ENCODE data around the gene CAND2. TPM values are rescaled to one million over a fixed set of nuclear protein-coding genes. Genes with fewer than 3 reads are reported as not detected.

CAND2 gene
- polyA plus RNA-seq, 1 of the 3 experiments (the other 2 are of a cell fraction) = 1.5 TPM

DNA sequence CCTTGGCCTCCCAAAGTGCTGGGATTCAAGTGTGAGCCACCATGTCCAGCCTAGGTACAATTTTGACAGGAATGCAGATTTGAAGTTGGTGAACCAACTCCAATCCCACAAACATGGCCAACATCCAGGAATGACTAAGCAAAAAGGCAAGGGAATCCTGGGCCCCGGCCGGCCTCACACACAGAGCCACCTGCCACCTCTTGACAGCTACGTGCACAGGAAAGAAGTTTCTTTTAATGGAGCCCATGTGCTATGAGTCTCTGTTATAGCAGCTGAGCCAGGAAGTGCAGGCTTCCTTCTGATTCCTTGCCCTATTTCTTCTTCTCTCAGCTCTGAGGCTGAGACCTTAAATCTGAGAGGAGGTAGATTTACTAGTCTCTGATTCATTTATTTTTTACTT lies 46.3 kb upstream of the CAND2 start (continued):
- TF ChIP-seq, protein P1, sequence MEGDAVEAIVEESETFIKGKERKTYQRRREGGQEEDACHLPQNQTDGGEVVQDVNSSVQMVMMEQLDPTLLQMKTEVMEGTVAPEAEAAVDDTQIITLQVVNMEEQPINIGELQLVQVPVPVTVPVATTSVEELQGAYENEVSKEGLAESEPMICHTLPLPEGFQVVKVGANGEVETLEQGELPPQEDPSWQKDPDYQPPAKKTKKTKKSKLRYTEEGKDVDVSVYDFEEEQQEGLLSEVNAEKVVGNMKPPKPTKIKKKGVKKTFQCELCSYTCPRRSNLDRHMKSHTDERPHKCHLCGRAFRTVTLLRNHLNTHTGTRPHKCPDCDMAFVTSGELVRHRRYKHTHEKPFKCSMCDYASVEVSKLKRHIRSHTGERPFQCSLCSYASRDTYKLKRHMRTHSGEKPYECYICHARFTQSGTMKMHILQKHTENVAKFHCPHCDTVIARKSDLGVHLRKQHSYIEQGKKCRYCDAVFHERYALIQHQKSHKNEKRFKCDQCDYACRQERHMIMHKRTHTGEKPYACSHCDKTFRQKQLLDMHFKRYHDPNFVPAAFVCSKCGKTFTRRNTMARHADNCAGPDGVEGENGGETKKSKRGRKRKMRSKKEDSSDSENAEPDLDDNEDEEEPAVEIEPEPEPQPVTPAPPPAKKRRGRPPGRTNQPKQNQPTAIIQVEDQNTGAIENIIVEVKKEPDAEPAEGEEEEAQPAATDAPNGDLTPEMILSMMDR (IDR thresholded peaks at IDR 0.05) = no peak
- TF ChIP-seq EZH2phosphoT487 (IDR thresholded peaks at IDR 0.05; ENCODE audit: borderline replicate concordance, low read depth) (no peak), FOSL2 (IDR thresholded peaks at IDR 0.05; ENCODE audit: borderline replicate concordance, low read depth) (peak; percentile 36; the same call in 1 of the 2 replicates)
- TF ChIP-seq, protein P2, sequence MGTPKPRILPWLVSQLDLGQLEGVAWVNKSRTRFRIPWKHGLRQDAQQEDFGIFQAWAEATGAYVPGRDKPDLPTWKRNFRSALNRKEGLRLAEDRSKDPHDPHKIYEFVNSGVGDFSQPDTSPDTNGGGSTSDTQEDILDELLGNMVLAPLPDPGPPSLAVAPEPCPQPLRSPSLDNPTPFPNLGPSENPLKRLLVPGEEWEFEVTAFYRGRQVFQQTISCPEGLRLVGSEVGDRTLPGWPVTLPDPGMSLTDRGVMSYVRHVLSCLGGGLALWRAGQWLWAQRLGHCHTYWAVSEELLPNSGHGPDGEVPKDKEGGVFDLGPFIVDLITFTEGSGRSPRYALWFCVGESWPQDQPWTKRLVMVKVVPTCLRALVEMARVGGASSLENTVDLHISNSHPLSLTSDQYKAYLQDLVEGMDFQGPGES (IDR thresholded peaks at IDR 0.05; ENCODE audit: low read depth, low read length) = no peak
- TF ChIP-seq, protein P3, sequence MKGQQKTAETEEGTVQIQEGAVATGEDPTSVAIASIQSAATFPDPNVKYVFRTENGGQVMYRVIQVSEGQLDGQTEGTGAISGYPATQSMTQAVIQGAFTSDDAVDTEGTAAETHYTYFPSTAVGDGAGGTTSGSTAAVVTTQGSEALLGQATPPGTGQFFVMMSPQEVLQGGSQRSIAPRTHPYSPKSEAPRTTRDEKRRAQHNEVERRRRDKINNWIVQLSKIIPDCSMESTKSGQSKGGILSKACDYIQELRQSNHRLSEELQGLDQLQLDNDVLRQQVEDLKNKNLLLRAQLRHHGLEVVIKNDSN (IDR thresholded peaks at IDR 0.05; ENCODE audit: borderline replicate concordance, low read depth) = no peak
- TF ChIP-seq, protein P4, sequence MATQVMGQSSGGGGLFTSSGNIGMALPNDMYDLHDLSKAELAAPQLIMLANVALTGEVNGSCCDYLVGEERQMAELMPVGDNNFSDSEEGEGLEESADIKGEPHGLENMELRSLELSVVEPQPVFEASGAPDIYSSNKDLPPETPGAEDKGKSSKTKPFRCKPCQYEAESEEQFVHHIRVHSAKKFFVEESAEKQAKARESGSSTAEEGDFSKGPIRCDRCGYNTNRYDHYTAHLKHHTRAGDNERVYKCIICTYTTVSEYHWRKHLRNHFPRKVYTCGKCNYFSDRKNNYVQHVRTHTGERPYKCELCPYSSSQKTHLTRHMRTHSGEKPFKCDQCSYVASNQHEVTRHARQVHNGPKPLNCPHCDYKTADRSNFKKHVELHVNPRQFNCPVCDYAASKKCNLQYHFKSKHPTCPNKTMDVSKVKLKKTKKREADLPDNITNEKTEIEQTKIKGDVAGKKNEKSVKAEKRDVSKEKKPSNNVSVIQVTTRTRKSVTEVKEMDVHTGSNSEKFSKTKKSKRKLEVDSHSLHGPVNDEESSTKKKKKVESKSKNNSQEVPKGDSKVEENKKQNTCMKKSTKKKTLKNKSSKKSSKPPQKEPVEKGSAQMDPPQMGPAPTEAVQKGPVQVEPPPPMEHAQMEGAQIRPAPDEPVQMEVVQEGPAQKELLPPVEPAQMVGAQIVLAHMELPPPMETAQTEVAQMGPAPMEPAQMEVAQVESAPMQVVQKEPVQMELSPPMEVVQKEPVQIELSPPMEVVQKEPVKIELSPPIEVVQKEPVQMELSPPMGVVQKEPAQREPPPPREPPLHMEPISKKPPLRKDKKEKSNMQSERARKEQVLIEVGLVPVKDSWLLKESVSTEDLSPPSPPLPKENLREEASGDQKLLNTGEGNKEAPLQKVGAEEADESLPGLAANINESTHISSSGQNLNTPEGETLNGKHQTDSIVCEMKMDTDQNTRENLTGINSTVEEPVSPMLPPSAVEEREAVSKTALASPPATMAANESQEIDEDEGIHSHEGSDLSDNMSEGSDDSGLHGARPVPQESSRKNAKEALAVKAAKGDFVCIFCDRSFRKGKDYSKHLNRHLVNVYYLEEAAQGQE (IDR thresholded peaks at IDR 0.05; ENCODE audit: low read depth, low read length) = no peak

DNA sequence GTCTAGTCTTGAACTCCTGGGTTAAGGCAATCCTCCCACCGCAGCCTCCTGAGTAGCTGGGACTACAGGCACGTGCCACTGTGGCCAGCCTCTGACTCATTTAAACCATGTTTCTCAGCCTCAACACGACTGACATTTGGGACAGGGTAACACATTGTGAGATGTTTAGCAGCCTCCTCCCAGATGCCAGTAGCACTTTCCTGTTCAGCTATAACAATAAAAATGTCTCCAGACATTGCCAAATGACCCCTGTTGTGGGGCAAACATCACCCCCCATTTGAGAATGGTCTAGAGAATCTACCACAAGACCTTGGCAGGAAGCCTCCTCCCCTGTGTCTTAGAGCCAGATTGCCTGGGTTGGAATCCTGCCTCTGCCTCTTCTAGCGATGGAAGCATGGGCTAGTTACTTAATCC lies 45.8 kb upstream of the CAND2 start:
- POLR2A ChIA-PET = no interaction called here
- peak overlapping the region; percentile 36 to 57; a peak in 3 of 4 replicates for H3K27ac ChIP-seq (ENCODE audit: low read depth in 2 of 2, low read length in 1 of 2)
- TF ChIP-seq FOXJ3 (CRISPR knock-in tag; IDR thresholded peaks at IDR 0.05) (no peak), NFIC (IDR thresholded peaks at IDR 0.05; ENCODE audit: borderline replicate concordance) (peak; percentile 56), RAD21 (IDR thresholded peaks at IDR 0.05; ENCODE audit: low read length) (no peak), MXI1 (IDR thresholded peaks at IDR 0.05; ENCODE audit: low read depth, low read length) (no peak), GATA2 (CRISPR knock-in tag; IDR thresholded peaks at IDR 0.05) (no peak), POLR2AphosphoS5 (IDR thresholded peaks at IDR 0.05; ENCODE audit: low read depth, low read length) (peak; percentile 44; the same call in 1 of the 2 replicates), JUND (IDR thresholded peaks at IDR 0.05) (peak; percentile 23; the same call in 1 of the 2 replicates), EZH2phosphoT487 (IDR thresholded peaks at IDR 0.05; ENCODE audit: borderline replicate concordance, low read depth) (no peak), SMC3 (IDR thresholded peaks at IDR 0.05; ENCODE audit: low read depth, low read length) (no peak), RXRA (IDR thresholded peaks at IDR 0.05; ENCODE audit: borderline replicate concordance, low read depth) (peak; percentile 64; the same call in 1 of the 2 replicates), TCF12 (IDR thresholded peaks at IDR 0.05) (peak; percentile 91)
- TF ChIP-seq, protein P5, sequence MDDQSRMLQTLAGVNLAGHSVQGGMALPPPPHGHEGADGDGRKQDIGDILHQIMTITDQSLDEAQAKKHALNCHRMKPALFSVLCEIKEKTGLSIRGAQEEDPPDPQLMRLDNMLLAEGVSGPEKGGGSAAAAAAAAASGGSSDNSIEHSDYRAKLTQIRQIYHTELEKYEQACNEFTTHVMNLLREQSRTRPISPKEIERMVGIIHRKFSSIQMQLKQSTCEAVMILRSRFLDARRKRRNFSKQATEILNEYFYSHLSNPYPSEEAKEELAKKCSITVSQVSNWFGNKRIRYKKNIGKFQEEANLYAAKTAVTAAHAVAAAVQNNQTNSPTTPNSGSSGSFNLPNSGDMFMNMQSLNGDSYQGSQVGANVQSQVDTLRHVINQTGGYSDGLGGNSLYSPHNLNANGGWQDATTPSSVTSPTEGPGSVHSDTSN (IDR thresholded peaks at IDR 0.05) = peak; percentile 71; the same call in 1 of the 2 replicates
- TF ChIP-seq, protein P6, sequence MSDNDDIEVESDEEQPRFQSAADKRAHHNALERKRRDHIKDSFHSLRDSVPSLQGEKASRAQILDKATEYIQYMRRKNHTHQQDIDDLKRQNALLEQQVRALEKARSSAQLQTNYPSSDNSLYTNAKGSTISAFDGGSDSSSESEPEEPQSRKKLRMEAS (IDR thresholded peaks at IDR 0.05; ENCODE audit: low read depth) = peak; percentile 30; the same call in 1 of the 2 replicates
- TF ChIP-seq, protein P4 (IDR thresholded peaks at IDR 0.05; ENCODE audit: low read depth, low read length) = no peak

More for the DNA sequence above, 45.8 kb upstream of the CAND2 start:
- no peaks in the 10 kb centered on the region for H4K20me1 ChIP-seq (ENCODE audit: insufficient read depth)
- no peaks in the 10 kb centered on the region; a peak in 2 of 4 replicates for H3K4me1 ChIP-seq (ENCODE audit: control insufficient read depth in 1 of 2, insufficient read depth in 2 of 2, low read depth in 1 of 2, low read length in 1 of 2)
- H2AFZ ChIP-seq (ENCODE audit: low read depth) = no peak overlapping the region
- H3K9me2 ChIP-seq = no peaks in the 10 kb centered on the region
- H3K9me3 ChIP-seq = no peaks in the 10 kb centered on the region
- CTCF ChIA-PET = interaction anchor here (0.9 to 1.6 kb wide), 3 partner anchors 23 to 31 kb away, joined by 3 to 5 read pairs (median 3); no protein-coding TSS in a partner anchor
- H3K9ac ChIP-seq = no peak overlapping the region
- no peak overlapping the region for H3K4me2 ChIP-seq
- no peaks in the 10 kb centered on the region for H3K36me3 ChIP-seq (replicated peaks in 1 of 2; ENCODE audit: control insufficient read depth in 1 of 2, insufficient read depth in 2 of 2, low read length in 1 of 2)
- no peaks in the 10 kb centered on the region for H3K27me3 ChIP-seq (ENCODE audit: insufficient read depth)
- WGBS (ENCODE audit: low lambda C conversion rate) = 56% methylated on average over 4 of the region's 4 CpGs
- no peak overlapping the region for H3K4me3 ChIP-seq (ENCODE audit: low read depth in 2 of 2, low read length in 1 of 2)
- peaks cover 9% of the 10 kb centered on the region for H3F3A ChIP-seq (replicated peaks; ENCODE audit: insufficient read depth)
- no peak for DNase-seq
- no peaks in the 10 kb centered on the region for H3K79me2 ChIP-seq (ENCODE audit: insufficient read depth)
